Measurements from ENCODE around the gene ADAMTS10.

DNA sequence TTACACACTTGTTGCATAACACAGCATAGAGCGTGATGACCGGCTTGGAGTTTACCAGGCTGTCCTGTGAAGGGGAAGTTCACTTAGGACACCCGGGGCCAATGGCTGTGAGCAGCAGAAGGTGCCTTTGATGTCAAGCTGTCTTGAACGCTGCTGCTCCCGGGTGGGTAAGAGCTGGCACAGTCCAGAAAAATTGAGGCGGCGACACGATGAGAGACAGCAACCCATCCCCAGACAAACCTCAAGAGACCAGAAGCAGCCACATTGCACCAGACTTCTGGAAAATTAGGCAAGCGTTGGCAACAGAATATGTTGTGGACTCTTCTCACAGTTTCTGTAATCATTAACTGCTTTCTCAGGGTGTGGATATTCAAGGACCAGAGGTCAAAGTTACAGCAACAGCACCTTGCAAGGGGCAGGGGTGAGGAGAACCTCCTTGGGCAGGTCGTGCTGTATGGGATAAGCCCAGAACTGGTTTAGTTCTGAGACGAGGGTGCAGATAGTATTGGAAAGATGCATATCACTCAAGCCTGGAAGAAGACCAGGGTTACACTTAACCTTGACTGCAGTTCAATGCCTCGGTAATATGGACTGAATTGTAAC is 30.0 kb upstream of the ADAMTS10 start:
- TF ChIP-seq POLR2A (IDR thresholded peaks at IDR 0.05) = no peak
- TF ChIP-seq, protein P1, sequence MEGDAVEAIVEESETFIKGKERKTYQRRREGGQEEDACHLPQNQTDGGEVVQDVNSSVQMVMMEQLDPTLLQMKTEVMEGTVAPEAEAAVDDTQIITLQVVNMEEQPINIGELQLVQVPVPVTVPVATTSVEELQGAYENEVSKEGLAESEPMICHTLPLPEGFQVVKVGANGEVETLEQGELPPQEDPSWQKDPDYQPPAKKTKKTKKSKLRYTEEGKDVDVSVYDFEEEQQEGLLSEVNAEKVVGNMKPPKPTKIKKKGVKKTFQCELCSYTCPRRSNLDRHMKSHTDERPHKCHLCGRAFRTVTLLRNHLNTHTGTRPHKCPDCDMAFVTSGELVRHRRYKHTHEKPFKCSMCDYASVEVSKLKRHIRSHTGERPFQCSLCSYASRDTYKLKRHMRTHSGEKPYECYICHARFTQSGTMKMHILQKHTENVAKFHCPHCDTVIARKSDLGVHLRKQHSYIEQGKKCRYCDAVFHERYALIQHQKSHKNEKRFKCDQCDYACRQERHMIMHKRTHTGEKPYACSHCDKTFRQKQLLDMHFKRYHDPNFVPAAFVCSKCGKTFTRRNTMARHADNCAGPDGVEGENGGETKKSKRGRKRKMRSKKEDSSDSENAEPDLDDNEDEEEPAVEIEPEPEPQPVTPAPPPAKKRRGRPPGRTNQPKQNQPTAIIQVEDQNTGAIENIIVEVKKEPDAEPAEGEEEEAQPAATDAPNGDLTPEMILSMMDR (IDR thresholded peaks at IDR 0.05) = no peak

Measured in adrenal gland (tissue), 5 donors.